ENCODE measurements around the gene BDKRB2. TPM values are rescaled to one million over a fixed set of nuclear protein-coding genes. Genes with fewer than 3 reads are reported as not detected.
A peak's percentile ranks its signal among the peaks of the same experiment; 100 is the strongest.

Gene BDKRB2
- total and polyA plus RNA-seq, 2 of the 4 experiments (the other 2 are of a cell fraction), result 60.9 to 73.1 TPM

DNA sequence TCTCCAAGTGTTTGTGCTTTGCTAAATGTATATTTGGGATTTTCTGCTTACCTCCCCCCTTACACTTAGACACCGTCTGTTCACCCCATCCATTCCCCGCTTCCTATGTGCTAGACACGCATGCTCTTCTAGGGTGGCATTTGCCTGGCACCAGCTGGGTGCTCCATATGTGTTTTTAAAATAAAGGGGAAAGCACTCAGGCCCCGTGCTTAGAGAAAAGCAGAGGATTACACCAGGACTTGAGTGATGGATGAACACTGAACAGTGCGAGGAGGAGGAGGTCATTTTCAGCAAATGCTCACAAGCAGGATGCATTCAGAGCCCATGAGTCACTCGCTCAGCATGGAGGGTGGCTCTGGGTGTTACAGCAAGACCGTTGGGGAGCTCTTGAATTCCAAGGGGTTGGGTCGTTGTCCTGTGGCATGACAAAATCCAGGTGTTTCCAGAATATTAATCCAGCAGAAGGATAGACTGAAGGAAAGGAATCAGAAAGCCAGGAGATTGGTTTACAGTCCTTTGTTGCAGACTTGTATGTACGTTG is 48.4 kb downstream of the BDKRB2 start (continued):
- no peak for TF ChIP-seq MXI1 (IDR thresholded peaks at IDR 0.05; ENCODE audit: borderline replicate concordance, low read depth, low read length)
- no peak for TF ChIP-seq RAD21 (IDR thresholded peaks at IDR 0.05; ENCODE audit: low read length)
- TF ChIP-seq, protein P1, sequence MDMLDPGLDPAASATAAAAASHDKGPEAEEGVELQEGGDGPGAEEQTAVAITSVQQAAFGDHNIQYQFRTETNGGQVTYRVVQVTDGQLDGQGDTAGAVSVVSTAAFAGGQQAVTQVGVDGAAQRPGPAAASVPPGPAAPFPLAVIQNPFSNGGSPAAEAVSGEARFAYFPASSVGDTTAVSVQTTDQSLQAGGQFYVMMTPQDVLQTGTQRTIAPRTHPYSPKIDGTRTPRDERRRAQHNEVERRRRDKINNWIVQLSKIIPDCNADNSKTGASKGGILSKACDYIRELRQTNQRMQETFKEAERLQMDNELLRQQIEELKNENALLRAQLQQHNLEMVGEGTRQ (IDR thresholded peaks at IDR 0.05; ENCODE audit: low read depth, low read length), result no peak
- peak; percentile 91 for TF ChIP-seq FOS (IDR thresholded peaks at IDR 0.05; ENCODE audit: low read depth, low read length)

DNA sequence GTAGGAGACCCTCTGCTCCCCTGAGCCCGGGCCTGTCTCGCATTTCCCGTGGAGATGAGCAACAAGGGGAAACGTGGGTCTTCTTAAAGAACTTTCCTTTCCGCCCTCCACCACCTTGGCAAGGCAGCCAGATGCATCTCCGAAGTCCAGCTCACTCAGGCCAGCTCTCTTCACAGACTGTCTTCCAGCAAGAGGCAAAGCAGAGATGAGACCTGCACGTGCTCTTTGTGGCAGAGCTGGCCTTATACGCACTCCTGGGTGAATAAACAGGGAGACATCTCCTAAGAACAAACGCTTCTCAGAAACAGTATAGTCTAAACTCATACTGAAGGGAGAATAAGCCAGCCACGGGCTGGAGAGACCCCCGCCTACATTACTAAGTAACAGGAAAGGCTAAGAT is 50.0 kb downstream of the BDKRB2 start:
- dilution Hi-C loops (cut with HindIII; ENCODE audit: low sequenced_read_pairs, unreplicated experiment) (no loop called here), intact Hi-C loops (cut with micrococcal nuclease) (loop anchor here (5.0 kb wide), 1 partner anchor 152 kb away; no protein-coding TSS in a partner anchor), in situ Hi-C loops (cut with MboI; ENCODE audit: low sequenced_read_pairs) (loop anchor here (25.0 kb wide), 1 partner anchor 717 kb away; the partner anchor contains the start of gene GLRX5)
- H2AFZ ChIP-seq (replicated peaks; ENCODE audit: low read length, poor library complexity), result peak overlapping the region; percentile 15
- peaks cover 2% of the 10 kb centered on the region for H3K9me3 ChIP-seq (ENCODE audit: control insufficient read depth, insufficient read depth, low read length)
- H4K91ac ChIP-seq (ENCODE audit: insufficient read depth, low read depth, low read length), result peak overlapping the region; percentile 100
- peak overlapping the region; percentile 99 for H3K4ac ChIP-seq (ENCODE audit: low read depth, low read length)
- peak overlapping the region; percentile 97; the same call in 1 of the 2 replicates for H3K56ac ChIP-seq (ENCODE audit: extremely low read depth, insufficient read depth, low read length)
- no peak overlapping the region for H3K9ac ChIP-seq (ENCODE audit: low read depth, low read length)
- no peak for ATAC-seq (ENCODE audit: low read depth)
- peak overlapping the region; percentile 88 for H3K18ac ChIP-seq (ENCODE audit: low read depth, low read length)
- peak overlapping the region; percentile 97 for H2BK5ac ChIP-seq (ENCODE audit: low read depth, low read length, poor library complexity, severe bottlenecking)
- peak overlapping the region; percentile 88 for H3K23ac ChIP-seq (ENCODE audit: low read depth, low read length)
- peak overlapping the region; percentile 100 for H2BK120ac ChIP-seq (ENCODE audit: low read depth, low read length)
- H4K8ac ChIP-seq (ENCODE audit: low read depth in 2 of 2, low read length in 2 of 2), result peak overlapping the region; percentile 84 to 95
- peak overlapping the region; percentile 80 for H3K27ac ChIP-seq (ENCODE audit: insufficient read depth, low read length)
- H2AK9ac ChIP-seq (replicated peaks; ENCODE audit: low read depth, low read length, poor library complexity), result peak overlapping the region; percentile 61
- CTCF ChIA-PET, result interaction anchor here (0.6 kb wide), 2 partner anchors 25 to 187 kb away, joined by 3 read pairs; no protein-coding TSS in a partner anchor
- POLR2A ChIA-PET (ENCODE audit: unreplicated experiment), result no interaction called here
- peaks cover 8 to 47% of the 10 kb centered on the region in 2 experiments; a peak in 3 of 4 replicates for H3K79me1 ChIP-seq (ENCODE audit: low read depth in 1 of 2, low read length in 2 of 2)
- peak overlapping the region; percentile 98 for H3K14ac ChIP-seq (replicated peaks; ENCODE audit: low read depth, low read length)
- H3K9me1 ChIP-seq (ENCODE audit: insufficient read depth, low read length), result peaks cover 28% of the 10 kb centered on the region
- H4K5ac ChIP-seq (ENCODE audit: low read depth, low read length), result peak overlapping the region; percentile 84
- no TSS peak for BruUV-seq (replicated peaks)
- peak overlapping the region; percentile 99 for H2AK5ac ChIP-seq (ENCODE audit: low read depth, low read length)
- peak overlapping the region; percentile 100 for H2BK20ac ChIP-seq (ENCODE audit: low read depth, low read length)
- H3K4me1 ChIP-seq (ENCODE audit: control insufficient read depth, insufficient read depth, low read length), result peaks cover 34% of the 10 kb centered on the region
- H3K4me3 ChIP-seq (ENCODE audit: insufficient read depth, low read depth, low read length), result no peak overlapping the region
- WGBS, 2 experiments (ENCODE audit: extremely low coverage in 2 of 2, insufficient read length in 1 of 2), result no CpG with 5 or more reads among the region's 11 CpGs
- DNase-seq, result no peak
- H4K20me1 ChIP-seq (ENCODE audit: insufficient read depth, low read length), result peaks cover 3% of the 10 kb centered on the region; the same call in 1 of the 2 replicates
- peaks cover 10% of the 10 kb centered on the region for H3K36me3 ChIP-seq (ENCODE audit: control insufficient read depth, insufficient read depth, low read length)
- H3K4me2 ChIP-seq (ENCODE audit: low read depth, low read length), result no peak overlapping the region
- peak overlapping the region; percentile 94; the same call in 2 of the 3 replicates for H2BK15ac ChIP-seq (ENCODE audit: low read depth, low read length)
- no peaks in the 10 kb centered on the region for H3K27me3 ChIP-seq (ENCODE audit: control insufficient read depth, insufficient read depth, low read length)
- no peak for TF ChIP-seq RAD21 (IDR thresholded peaks at IDR 0.05; ENCODE audit: low read length)
- no peak for TF ChIP-seq NFE2L2 (IDR thresholded peaks at IDR 0.05; ENCODE audit: low read depth, low read length)
- TF ChIP-seq SMC3 (IDR thresholded peaks at IDR 0.05; ENCODE audit: low read depth, low read length), result no peak
- no peak for TF ChIP-seq MXI1 (IDR thresholded peaks at IDR 0.05; ENCODE audit: borderline replicate concordance, low read depth, low read length)
- TF ChIP-seq RCOR1 (IDR thresholded peaks at IDR 0.05; ENCODE audit: insufficient replicate concordance, low read length), result no peak
- TF ChIP-seq, protein P1 (IDR thresholded peaks at IDR 0.05; ENCODE audit: low read depth, low read length), result no peak
- no peak for TF ChIP-seq MAZ (IDR thresholded peaks at IDR 0.05; ENCODE audit: borderline replicate concordance, low read depth, low read length)
- TF ChIP-seq BHLHE40 (IDR thresholded peaks at IDR 0.05; ENCODE audit: low read depth, low read length), result no peak
- TF ChIP-seq, protein P2, sequence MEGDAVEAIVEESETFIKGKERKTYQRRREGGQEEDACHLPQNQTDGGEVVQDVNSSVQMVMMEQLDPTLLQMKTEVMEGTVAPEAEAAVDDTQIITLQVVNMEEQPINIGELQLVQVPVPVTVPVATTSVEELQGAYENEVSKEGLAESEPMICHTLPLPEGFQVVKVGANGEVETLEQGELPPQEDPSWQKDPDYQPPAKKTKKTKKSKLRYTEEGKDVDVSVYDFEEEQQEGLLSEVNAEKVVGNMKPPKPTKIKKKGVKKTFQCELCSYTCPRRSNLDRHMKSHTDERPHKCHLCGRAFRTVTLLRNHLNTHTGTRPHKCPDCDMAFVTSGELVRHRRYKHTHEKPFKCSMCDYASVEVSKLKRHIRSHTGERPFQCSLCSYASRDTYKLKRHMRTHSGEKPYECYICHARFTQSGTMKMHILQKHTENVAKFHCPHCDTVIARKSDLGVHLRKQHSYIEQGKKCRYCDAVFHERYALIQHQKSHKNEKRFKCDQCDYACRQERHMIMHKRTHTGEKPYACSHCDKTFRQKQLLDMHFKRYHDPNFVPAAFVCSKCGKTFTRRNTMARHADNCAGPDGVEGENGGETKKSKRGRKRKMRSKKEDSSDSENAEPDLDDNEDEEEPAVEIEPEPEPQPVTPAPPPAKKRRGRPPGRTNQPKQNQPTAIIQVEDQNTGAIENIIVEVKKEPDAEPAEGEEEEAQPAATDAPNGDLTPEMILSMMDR (conservative IDR thresholded peaks at IDR 0.05; ENCODE audit: low read depth, low read length), result no peak
- TF ChIP-seq CEBPB (IDR thresholded peaks at IDR 0.05; ENCODE audit: low read depth, low read length), result no peak
- no peak for TF ChIP-seq FOS (IDR thresholded peaks at IDR 0.05; ENCODE audit: low read depth, low read length)
- TF ChIP-seq CHD1 (IDR thresholded peaks at IDR 0.05; ENCODE audit: low read depth, low read length), result no peak

All from IMR-90 (cell line).